HG03025 (cell line): Measurements from ENCODE around the gene REV3L.
A peak's percentile ranks its signal among the peaks of the same experiment; 100 is the strongest.
"Not testable (repeated sequence)": the region's sequence is repeated elsewhere in the genome, so short reads cannot be mapped to it uniquely, and the experiment has no call there.

Experiments
- ATAC-seq: cut with Tn5 transposase; IDR thresholded peaks from one replicate; pipeline ENCODE4 v1.9.1; 2021; ENCODE audit warnings: mild to moderate bottlenecking, moderate library complexity; ENCODE audit not compliant: unreplicated experiment, low FRiP score

The REV3L gene

DNA sequence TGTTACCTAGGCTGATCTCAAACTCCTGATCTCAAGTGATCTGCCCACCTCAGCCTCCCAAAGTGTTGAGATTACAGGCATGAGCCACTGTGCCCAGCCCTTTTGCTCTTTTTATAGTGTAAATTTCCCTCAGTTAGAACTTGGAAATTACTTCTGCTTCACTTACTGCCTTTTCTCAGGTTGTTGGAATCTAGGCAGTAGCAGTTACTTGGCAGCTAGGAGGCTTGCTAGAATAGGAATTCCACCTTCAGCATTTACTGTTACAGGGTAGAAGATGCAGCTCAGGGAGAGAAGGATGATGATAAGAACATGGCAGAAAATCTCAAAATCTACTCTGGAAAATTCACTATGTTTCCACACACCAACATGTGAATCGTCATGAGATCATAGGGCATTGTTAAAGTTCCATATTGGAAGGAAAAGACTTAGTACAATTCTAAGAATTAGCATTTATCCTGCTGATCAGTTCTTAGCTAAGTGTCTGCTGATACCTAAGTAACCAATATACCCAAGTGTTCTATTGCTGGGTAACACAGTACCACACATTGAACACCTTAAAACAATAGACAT is 213.5 kb downstream of the REV3L start:
- no peak for ATAC-seq

DNA sequence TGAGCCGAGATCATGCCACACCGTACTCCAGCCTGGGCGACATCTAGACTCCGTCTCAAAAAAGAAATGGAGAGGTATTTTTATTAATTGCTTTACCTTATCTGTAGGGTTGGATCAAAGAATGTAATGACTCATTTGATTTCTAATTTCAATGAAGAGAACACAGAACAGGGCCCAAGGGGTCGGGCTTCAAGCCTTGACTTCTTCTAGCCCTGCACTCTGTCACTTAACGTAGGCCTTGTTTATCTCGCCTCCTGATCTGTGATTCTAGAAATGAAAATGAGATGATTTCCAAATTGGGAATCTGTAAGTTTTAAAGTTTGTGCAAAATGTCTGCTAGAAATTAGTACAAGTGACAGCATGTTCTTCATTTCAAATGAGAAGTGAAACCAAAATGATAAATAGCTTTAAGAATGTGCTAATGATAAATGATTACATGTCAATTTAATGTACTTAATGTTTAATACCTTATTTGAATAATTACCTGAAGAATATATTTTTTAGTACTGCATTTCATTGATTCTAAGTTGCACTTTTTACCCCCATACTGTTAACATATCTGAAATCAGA is 215.2 kb downstream of the REV3L start:
- ATAC-seq: no peak

DNA sequence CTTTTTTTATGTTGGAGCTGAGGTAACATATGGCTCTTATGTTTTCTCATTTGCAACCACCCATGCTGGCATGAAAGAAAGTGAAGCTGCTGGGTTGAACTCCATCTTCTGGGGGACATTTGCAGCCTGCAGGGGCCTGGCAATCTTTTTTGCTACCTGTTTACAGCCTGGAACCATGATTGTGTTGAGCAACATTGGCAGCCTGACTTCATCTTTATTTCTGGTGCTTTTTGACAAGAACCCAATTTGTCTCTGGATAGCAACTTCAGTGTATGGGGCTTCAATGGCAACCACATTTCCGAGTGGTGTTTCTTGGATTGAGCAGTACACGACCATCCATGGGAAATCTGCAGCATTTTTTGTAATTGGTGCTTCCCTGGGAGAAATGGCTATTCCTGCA is 216.7 kb downstream of the REV3L start:
- ATAC-seq: no peak

DNA sequence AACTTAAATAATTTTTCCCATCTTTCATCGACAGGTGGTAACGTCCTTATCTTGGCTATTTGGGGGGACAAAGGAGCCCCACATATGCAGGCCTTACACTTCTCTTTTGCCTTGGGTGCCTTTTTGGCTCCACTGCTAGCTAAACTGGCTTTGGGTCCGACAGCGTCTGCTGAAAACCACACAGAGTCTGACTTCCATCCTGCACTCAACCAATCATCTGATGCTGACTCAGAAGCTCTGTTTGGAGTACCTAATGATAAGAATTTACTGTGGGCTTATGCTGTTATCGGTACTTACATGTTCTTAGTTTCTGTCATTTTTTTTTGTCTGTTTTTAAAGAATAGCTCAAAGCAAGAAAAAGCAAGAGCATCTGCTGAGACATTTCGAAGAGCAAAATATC is 217.2 kb downstream of the REV3L start:
- no peak for ATAC-seq

DNA sequence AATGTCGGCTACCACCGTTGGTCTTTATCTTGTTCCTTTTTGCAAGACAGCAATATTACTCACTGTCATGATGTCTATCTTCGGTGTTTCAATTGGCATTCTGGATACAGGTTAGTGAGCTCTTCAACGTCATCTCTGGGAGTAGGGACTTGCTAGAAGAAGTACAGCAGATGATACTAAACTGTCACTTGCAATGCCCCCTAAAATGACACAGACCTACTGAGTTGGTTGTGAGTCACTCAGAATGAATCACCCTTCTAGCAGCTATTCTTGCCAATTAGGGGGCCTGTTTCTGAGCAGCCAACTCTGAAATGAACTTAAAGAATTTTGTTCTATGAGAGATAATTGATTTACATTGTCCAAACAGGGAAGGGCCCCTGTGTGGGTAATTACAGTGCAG is 219.2 kb downstream of the REV3L start:
- ATAC-seq: no peak

DNA sequence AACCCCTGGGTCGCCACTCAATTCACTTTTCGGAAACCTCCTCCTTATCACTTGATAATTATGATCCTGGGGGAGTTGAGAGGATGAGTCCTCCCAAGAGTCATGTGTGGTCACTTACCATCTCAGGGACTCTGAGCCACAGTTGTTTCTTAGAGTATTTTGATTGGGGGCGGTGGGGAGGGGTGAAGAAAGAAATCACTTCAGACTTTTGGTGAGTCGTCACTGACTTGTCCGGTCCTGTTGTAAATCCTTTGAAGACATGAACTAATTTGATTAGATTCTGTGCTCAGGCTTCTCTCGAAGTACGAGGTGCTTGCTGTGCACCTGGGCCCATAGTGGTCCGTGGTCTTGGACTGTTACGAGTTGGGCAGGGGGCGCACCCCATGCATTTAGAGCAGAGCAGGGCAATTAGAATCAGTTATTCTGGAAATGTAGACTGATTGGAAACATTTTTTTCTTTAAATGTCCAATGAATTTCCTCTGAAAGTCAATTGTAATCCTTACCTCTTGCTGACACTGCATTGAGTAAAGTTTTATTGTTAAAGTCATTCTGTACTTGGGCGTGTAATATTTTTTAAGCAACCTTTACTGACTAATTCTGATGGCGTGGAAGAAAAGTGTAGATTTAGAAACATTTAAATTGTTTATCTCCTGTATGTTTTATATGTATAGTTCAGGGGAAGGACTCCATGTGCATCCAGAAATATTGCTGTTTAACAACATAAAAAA is 222.3 kb downstream of the REV3L start:
- ATAC-seq: no peak

DNA sequence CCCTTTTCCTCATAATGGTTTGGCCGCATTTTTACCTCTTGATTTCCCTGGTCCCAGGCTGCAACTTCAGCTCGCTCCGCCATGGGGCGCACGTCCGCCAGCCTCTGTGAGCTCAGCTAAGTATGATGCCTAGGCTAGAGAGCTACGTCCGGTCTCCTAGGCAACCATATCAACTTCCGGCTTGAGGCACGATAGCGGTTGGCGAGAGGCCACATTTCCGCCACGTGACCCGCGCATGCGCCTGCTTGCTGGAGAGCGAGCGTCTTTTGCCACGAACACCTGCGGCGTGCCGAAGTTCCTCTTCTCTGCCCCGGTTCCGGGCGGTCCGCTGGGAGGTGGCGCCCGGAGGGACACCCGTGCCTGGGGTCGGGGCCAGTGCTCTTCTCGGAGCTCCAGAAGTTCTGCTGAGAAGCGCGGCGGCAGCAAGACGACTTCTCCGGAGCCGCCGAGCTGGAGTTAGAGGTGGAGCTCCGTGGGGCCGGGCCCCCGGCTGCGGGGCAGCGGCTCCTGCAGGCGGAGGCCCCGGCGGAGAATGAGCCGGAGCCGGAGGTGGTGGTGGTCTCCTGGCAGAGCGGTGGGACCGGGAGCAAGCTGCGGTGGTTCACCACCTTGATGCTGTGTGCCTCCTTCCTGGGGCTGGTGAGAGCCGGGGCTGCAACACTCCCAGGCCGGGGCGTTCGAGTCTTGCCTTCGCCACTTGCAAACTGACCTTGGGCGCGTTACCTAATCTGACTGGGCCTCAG is 223.8 kb downstream of the REV3L start:
- ATAC-seq: peak; percentile 99

DNA sequence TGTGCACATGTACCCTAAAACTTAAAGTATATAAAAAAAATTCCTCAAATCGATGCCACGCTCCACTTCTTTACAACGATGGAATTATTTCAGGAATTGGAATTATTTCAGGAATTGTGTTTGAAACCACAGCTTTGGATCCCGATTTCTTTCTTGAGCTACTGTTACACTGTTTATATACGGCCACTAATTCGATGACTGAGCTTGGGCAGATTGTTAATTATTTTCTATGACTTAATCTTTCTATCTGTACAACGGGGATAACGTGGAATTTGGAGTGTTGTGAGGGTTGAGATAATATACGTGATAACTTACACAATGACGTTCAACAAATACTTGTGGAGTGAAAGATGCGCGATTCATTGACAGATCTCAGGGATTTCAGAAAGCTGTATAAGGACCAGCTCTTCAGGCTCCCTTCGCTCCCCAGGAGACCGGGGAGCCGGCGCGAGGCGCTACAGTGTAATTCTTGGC is 224.4 kb downstream of the REV3L start:
- ATAC-seq: no peak

DNA sequence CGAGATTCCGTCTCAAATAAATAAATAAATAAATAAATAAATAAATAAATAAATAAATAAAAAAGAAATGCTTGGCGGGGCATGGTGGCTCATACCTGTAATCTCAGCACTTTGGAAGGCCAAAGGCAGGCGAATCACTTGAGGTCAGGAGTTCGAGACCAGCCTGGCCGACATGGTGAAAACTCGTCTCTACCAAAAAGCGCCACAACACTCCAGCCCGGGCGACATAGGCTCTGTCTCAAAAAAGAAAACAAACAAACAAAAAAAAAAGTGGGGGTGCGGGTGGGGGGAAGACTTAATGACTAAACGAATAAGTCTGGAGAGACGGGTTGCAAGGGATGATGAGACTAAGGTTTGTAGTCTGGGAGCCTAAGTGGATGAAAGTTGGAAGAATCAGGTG is 225.0 kb downstream of the REV3L start:
- ATAC-seq: no peak

DNA sequence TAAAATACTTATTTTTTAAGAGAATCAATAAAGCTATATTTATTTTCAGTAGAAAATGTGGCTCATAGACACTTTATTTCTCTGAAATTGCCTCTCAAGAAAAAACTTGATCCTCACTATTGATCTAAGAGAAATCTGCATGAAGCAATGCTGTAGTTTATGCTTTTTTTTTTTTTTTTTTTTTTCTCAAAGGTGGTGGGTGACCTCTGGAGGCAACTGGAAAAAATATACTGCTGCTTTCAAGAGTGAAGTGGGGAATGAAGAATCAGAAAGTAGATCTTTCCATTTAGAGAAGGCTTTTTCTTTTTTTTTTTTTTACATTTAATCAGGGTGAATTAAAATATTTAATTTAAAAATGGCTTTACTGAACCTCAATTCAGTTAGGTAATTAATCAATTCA is 226.4 kb downstream of the REV3L start:
- no peak for ATAC-seq

DNA sequence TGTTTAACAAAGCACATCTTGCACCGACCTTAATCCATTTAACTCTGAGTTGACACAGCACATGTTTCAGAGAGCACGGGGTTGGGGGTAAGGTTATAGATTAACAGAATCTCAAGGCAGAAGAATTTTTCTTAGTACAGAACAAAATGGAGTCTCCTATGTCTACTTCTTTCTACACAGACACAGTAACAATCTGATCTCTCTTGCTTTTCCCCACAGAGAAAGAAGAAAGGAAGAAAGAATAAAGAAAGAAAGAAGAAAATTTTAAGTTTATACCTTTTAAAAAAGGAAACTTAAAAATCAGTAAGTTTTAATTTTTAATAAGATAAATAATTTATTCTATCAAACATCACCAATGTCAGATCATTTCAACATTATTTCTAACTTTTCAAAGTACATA is 227.2 kb downstream of the REV3L start:
- not testable (repeated sequence) for ATAC-seq

DNA sequence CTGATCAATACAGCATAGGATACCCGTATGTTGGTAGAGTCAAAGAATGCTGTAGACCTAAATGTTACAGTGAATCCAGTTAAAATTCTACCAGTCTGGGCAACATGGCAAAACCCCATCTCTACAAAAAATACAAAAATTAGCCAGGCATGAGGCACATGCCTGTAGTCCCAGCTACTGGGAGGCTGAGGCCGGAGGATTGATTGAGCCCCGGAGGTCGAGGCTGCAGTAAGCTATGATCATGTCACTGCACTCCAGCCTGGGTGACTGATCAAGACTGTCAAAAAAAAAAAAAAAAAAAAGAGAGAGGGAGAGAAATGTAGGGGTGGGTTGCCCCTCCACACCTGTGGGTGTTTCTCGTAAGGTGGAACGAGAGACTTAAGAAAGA is 228.2 kb downstream of the REV3L start:
- no peak for ATAC-seq

DNA sequence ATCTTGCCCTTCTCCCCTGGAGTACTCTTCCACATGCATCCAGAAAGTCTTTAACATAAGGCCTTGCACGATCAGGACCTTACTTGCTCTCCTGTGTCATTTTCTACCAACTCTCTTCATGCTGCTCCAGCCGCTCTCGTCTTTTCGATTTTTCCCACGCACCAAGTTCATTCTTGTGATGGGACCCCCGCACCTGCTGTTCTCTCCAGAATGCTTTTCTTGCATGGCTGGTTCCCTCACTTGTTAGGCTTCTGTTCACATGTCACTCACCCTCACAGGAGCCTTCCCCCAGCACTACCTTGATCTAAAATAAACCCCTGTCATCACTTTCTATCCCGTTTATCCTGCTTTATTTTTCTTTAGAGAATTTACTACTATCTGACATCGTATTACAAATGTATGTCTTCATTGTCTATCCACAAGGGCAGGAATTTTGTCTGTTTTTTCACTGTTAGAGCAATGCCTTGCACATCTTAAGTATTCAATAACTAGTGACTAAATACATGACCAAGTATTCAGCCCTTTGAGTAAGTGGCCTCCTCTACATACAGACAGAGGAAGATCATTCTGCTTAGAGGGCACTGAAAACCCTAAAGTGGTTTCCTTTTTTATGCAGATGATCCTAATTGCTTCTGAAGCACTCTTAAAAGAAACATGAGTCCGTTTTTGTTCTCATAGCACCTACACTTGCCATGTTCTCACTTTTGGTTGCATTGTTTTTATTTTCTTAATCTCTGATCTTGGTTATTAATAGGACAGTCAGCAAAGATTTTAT is 228.8 kb downstream of the REV3L start:
- no peak for ATAC-seq

DNA sequence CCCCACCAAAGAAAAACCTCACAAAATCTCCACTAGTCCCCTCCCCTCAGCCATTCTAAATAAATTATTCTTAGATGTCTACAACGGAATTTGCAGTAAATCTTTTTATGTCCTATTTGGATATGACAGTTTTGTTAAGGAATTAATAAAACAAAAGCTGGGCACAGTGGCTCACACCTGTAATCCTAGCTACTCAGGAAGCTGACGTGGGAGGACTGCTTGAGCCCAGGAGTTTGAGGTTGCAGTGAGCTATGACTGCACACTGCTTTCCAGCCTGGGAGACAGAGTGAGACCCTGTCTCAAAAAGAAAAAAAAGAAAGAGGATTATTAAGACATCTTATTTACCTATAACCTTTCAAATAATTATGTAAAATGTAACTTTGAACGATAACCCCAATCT is 230.3 kb downstream of the REV3L start:
- no peak for ATAC-seq

DNA sequence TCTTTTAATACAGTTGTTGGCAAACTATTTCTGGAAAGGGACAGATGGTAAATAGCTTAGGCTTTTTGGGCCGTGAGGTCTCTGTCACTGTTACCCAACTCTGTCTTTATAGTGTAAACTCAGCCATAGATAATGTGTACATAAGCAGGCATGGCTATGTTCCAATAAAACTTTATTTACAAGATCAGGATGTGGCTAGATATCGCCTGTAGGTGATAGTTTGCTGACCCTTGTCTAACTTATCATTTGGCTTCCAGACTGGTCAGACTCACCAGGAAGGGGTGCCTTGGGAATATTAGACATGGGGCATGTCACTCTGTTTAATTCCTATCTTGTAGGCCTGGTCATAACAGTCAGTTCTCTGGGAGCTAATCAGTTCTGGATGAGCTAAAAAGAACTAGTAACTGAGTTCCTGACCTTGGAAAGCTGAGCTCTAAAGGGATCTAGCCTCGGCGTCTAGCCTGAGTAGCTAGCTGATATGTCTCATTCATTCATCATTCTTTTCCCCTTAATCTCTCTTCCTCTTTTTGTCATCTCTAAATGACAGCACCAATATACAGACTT is 232.1 kb downstream of the REV3L start:
- ATAC-seq: no peak
